ENCODE measurements around the gene ZNF524.

Gene ZNF524

GRCh38 chr19:55645512-55645881 lies 45.4 kb downstream of the ZNF524 start:
- peaks cover 50% of the 10 kb centered on the region for H3K27me3 ChIP-seq
- no peak overlapping the region for H3K4me3 ChIP-seq (ENCODE audit: low read depth in 1 of 2, low read length in 1 of 2)
- peaks cover 53 to 66% of the 10 kb centered on the region in 2 experiments for H3K4me1 ChIP-seq (ENCODE audit: control insufficient read depth in 1 of 2, insufficient read depth in 1 of 2, low read depth in 1 of 2, low read length in 1 of 2)
- H3K27ac ChIP-seq, result no peak overlapping the region
- peaks cover 14% of the 10 kb centered on the region for H3K36me3 ChIP-seq
- H3K9me3 ChIP-seq, result no peaks in the 10 kb centered on the region
- TF ChIP-seq CTCF (IDR thresholded peaks at IDR 0.05), result no peak

GRCh38 chr19:55646889-55647731 lies 47.0 kb downstream of the ZNF524 start:
- Histone ChIP-seq H3K4me1 (ENCODE audit: control insufficient read depth in 1 of 2, insufficient read depth in 1 of 2, low read depth in 1 of 2, low read length in 1 of 2) (peaks cover 41 to 50% of the 10 kb centered on the region in 2 experiments), H3K4me3 (ENCODE audit: low read depth in 1 of 2, low read length in 1 of 2) (peak overlapping the region; percentile 52 to 54), H3K36me3 (peaks cover 14% of the 10 kb centered on the region), H3K27ac (no peak overlapping the region), H3K9me3 (no peaks in the 10 kb centered on the region), H3K27me3 (peaks cover 35% of the 10 kb centered on the region)
- no peak for TF ChIP-seq CTCF (IDR thresholded peaks at IDR 0.05)

GRCh38 chr19:55647732-55648584 lies 47.9 kb downstream of the ZNF524 start, which contains the start of gene CCDC106:
TSS of gene CCDC106 (plus strand) at chr19:55648212. CDS start at chr19:55649047, 835 bp downstream.
- H3K27ac ChIP-seq, result no peak within 1 kb of the TSS
- H3K4me1 ChIP-seq (ENCODE audit: control insufficient read depth in 1 of 2, insufficient read depth in 1 of 2, low read depth in 1 of 2, low read length in 1 of 2), result peaks cover 33 to 42% of the 10 kb centered on the region in 2 experiments

GRCh38 chr19:55648585-55649267 lies 48.6 kb downstream of the ZNF524 start:
- Histone ChIP-seq H3K4me3 (ENCODE audit: low read depth in 1 of 2, low read length in 1 of 2) (peak overlapping the region; percentile 52 to 54), H3K36me3 (peaks cover 14% of the 10 kb centered on the region), H3K4me1 (ENCODE audit: control insufficient read depth in 1 of 2, insufficient read depth in 1 of 2, low read depth in 1 of 2, low read length in 1 of 2) (peaks cover 33 to 40% of the 10 kb centered on the region in 2 experiments), H3K9me3 (no peaks in the 10 kb centered on the region), H3K27me3 (peaks cover 24% of the 10 kb centered on the region), H3K27ac (no peak overlapping the region)
- TF ChIP-seq CTCF (IDR thresholded peaks at IDR 0.05), result no peak

More at GRCh38 chr19:55647732-55648584, 47.9 kb downstream of the ZNF524 start, which contains the start of gene CCDC106:
- peak within 1 kb of the TSS; percentile 52 to 54 for H3K4me3 ChIP-seq (ENCODE audit: low read depth in 1 of 2, low read length in 1 of 2)
- no peak for TF ChIP-seq CTCF (IDR thresholded peaks at IDR 0.05)
- H3K27me3 ChIP-seq, result peaks cover 27% of the 10 kb centered on the region
- H3K9me3 ChIP-seq, result no peaks in the 10 kb centered on the region
- H3K36me3 ChIP-seq, result peaks cover 14% of the 10 kb centered on the region
